WTC11 (cell line): ENCODE measurements around the gene TTC28.

Experiments used
- ATF3 ChIP-seq: sonication (generic); formaldehyde crosslinking; conservative IDR thresholded peaks from 2 replicates; pipeline ENCODE4 v1.8.1; 2022; ENCODE audit warnings: mild to moderate bottlenecking, missing genetic modification reagents
- CTCF ChIP-seq: fragments of 200-600 bp; IDR thresholded peaks from 2 replicates; pipeline ENCODE4 v1.8.0; 2022; ENCODE audit warnings: antibody characterized with exemption
- ELF4 ChIP-seq: sonication (generic); formaldehyde crosslinking; IDR thresholded peaks from 2 replicates; pipeline ENCODE4 v1.8.1; 2022; ENCODE audit warnings: low read depth, mild to moderate bottlenecking, moderate library complexity, missing genetic modification reagents
- FOXK1 ChIP-seq: sonication (generic); formaldehyde crosslinking; IDR thresholded peaks from 2 replicates; pipeline ENCODE4 v1.8.0; 2022; ENCODE audit warnings: mild to moderate bottlenecking, moderate library complexity, missing genetic modification reagents
- NFYB ChIP-seq: sonication (generic); formaldehyde crosslinking; conservative IDR thresholded peaks from 2 replicates; pipeline ENCODE4 v1.8.0; 2022; ENCODE audit warnings: low read depth, missing genetic modification reagents
- SP1 ChIP-seq: sonication (generic); formaldehyde crosslinking; conservative IDR thresholded peaks from 2 replicates; pipeline ENCODE4 v1.8.1; 2022; ENCODE audit warnings: missing genetic modification reagents
- TEAD4 ChIP-seq: sonication (generic); formaldehyde crosslinking; IDR thresholded peaks from 2 replicates; pipeline ENCODE4 v1.8.0; 2022; ENCODE audit warnings: mild to moderate bottlenecking, missing genetic modification reagents
- TP53 ChIP-seq: sonication (generic); formaldehyde crosslinking; IDR thresholded peaks from 2 replicates; pipeline ENCODE4 v1.8.1; 2023; ENCODE audit warnings: mild to moderate bottlenecking, missing genetic modification reagents
- ZBTB21 ChIP-seq: sonication (generic); formaldehyde crosslinking; IDR thresholded peaks from 2 replicates; pipeline ENCODE4 v1.8.1; 2023; ENCODE audit warnings: mild to moderate bottlenecking, missing genetic modification reagents, borderline replicate concordance

GRCh38 chr22:28247667-28248363, 431.8 kb downstream of the TTC28 start:
- no peak for TF ChIP-seq CTCF
- TF ChIP-seq ZBTB21 (CRISPR knock-in tag) = no peak
- no peak for TF ChIP-seq ELF4 (CRISPR knock-in tag)
- TF ChIP-seq FOXK1 (CRISPR knock-in tag) = no peak
- no peak for TF ChIP-seq TEAD4
- TF ChIP-seq SP1 (CRISPR knock-in tag) = no peak
- TF ChIP-seq ATF3 (CRISPR knock-in tag) = no peak
- TF ChIP-seq NFYB (CRISPR knock-in tag) = no peak
- no peak for TF ChIP-seq TP53 (CRISPR knock-in tag)
